SIG-M5 treated with dmso at 0.1 percent for 504 hours (cell line): ENCODE results near the gene ESAM.
A peak's percentile ranks its signal among the peaks of the same experiment; 100 is the strongest.

Experiments
- DNase-seq: peaks from one replicate; lab custom pipeline; 2025; ENCODE audit not compliant: unreplicated experiment; lab: John Stamatoyannopoulos, UW

The ESAM gene

DNA sequence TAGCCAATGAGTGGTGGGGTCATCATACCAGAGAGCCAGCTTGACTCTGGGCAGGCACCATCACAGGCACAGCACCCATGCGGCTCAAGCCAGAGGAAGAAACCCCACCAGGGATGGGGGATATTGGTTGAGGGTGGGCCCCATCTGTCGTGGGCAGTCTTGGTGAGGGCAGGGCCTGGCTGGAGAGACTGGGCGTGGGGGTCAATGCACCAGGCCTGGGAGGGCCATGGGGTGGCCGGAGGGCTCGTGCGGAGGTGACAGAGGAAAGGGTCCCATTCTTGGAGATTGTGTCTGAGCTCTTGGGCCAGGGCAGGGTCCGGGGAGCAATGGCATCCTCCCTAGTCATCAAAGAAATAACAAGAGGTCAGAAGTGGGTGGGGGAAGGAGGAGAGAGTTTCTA is 8.5 kb downstream of the ESAM start:
- DNase-seq: no peak

DNA sequence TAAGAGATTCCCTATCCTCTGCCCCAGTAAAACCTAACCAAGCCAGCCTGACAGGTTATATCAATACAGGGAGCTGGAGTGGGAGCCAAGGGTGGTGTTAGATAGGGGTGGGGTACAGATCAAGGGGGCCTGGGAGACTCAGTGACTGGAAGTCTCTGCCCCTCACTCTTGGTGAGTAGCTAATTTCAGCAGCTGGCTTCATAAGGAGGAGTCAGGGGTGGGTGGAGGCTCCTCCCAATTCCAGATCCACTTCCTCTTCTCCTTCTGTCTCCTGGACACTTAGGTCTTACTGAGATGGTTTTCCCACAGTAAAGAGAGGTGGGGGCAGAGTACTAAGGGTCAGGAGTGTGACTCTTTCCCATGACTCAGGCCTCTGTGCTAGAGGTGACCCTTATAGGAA is 8.9 kb downstream of the ESAM start:
- DNase-seq: no peak

DNA sequence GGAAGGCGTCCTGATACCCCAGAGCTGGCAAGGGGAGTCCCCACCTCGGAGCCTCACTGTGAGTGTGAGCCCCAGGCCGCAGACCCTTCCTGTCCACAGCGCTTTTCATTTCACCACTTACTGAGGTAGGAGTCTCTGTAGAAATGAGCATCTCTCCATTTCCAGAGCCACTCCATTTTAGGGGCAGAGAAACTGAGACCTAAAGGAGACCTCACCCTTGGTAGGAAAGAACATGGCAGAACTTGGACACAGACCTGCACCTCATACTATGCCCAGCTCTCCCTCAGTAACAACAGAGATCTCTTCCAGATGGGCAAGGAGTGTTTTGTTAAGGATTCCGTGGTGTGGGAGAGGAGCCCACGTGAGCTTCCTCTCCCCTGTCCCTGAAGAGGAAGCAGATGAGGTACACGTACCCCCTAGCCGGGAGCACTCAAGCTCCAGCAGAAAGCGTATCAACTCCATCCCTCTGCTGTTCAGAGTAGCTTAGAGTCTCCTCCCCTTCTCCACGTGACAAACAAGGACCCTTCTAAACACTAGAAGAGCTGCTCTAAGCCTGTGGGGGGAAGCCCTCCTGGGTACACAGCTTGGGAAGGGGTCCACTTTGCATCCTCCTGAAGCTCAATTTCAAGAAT is 9.5 kb downstream of the ESAM start:
- no peak for DNase-seq

DNA sequence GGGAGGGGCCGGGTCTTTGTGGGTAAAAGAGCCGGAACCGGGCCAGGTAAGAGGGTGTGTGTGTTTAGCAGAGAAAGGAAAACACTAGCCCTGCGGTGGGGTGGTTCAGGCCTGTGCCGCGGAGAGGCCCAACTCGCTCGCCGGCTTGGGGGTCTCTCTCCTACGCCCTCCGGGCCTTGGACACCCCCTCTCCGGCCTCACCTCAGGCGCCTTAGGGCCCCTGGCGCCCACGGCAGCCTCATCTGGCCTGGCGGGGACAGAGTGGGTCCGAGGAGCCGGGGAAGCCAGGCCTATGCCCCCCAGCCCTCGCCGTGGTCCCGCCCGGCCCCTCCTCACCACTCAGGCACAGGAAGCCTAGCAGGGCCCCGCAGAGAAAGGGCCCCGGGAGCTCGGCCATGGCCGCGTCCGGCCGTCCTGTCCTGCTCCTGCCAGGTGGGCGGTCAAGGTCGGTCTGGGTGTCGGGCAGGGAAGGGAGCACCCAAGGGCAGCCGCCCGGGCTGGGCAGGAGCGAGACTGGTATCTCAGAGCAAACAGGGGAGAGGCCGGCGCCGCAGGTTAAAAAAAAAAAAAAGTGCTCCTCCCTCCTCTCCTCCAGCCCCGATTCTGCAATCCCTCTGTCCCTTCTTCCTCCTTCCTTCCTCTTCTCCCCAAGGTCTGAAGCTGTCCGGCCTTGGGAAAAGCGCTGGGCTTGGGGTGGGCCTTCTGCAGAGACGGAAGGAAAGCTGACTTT is 10.2 kb downstream of the ESAM start, which contains the start of gene VSIG2:
Gene VSIG2, minus strand, starts transcription at position 515 of the 730 bp plus-strand sequence. Its CDS starts 118 bp downstream, at position 397.
- no peak for DNase-seq

DNA sequence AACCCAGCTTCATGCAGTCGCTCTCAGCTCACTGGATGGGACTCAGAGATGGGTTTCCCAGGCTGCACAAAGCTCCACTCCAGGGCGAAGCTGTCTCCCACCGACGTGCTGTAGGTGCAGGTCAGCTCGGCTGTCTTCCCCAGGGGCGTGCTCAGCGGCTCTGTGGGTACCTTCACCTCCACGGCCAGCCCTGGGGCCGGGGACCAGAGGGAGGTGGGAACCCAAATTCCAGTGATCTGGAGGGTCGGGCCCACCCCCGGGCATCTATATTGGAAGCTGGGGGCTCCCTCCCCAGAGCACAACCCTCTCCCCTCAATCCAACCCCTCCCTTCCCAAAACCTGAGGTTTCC is 10.7 kb downstream of the ESAM start:
- DNase-seq: no peak

DNA sequence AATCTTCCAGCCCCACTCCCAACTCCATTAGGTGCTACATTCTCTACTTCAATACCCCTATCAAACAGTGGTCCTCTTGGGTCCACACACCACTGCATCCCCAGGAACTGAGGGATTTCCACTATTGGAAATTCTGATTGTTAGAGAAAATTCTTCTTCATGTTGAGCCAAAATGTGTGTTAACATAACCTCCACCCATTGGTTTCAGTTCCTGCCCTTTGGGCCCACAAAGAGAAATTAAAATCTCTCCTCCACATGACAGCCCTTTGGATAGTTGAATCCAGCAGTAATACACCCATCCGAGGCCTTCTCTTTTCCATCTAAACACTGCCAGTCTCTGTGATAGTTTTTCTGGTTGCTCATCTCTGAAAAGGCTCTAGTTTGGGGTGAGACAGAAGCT is 12.2 kb downstream of the ESAM start:
- DNase-seq: no peak

DNA sequence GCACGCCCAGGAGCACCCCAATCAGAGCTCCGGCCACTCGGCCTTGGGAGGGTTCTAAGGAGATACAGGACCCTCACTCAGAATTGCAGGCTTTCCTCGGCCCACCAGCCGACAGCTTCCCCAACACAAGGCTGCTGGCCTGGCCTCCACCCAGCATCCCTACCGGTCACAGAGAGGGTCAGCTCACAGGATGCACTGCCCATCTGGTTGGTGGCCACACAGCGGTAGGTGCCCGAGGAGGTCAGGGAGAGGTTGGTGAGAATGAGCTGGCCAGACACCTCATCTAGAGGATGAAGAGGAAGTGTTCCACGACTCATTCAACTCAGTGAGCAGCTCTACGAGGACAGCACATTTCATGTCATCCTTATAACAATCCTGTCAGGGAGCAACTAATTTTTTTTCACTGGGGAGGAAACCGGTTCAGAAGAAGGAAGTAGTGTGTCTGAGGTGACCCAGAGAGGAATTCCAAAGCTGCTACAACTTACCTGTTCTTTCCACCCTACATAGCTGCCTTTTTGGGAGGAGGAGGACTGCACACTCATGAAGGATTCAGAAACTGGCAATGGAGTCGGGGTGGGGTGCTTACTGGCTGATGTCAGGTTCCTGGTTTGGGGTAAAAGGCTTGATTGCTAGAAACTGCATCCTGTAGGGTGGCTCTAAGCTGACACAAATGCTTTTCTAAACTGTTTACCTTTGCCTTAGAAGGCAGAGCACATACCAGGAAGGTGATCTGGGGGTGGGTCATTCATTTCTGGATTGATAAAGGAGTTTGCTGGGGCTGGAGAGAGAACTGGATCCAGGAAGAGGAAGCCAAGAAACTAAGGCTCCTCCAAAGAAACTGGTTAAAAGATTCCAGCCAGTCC is 13.4 kb downstream of the ESAM start:
- DNase-seq: peak; percentile 23

DNA sequence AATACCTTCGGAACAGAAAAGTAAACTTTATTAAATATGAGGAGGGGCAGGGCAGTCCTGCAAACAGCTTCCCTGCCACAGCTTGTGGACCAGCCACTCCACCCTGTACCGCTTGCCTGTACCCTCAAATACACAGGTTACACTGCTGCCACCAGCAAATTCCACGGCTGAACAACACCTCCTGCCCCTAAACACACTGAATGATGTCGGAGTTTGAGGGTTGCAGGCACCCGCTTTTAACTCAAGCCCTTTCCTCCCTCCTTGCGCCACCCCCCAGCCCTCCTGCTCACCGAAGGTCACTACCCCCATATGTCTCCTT is 14.0 kb downstream of the ESAM start:
- no peak for DNase-seq

DNA sequence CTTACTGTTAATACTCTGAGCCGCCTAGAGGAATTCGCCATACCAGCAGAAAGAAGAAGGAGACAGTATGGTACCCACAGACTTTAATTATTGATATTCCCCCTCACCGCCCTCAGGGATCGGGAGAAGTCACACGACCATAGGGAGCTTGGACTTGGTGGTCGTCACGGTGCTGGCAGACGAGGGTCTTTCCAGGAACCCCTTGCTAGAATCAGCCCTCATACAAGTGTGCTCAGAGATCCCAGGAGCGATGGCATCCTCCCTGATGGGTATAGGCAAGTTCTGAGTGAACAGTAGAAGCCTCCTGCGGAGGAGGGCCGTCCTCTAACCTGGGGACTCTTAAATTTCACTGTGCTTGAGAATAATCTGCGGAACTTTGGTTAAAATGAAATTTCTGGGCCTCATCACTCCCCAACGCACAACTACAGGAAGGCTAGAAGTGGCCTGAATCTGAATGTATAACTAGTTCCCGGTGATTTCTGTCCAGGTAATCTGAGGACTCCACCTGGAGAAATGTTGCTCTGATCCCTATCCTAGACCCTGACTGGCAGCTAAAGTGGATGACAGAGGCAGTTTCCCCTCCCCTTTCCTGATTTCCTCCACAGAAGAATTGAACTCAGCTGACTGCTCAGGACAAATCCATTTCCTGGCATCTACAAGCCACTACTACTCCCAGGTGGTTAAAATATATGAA is 14.5 kb downstream of the ESAM start:
- DNase-seq: no peak

DNA sequence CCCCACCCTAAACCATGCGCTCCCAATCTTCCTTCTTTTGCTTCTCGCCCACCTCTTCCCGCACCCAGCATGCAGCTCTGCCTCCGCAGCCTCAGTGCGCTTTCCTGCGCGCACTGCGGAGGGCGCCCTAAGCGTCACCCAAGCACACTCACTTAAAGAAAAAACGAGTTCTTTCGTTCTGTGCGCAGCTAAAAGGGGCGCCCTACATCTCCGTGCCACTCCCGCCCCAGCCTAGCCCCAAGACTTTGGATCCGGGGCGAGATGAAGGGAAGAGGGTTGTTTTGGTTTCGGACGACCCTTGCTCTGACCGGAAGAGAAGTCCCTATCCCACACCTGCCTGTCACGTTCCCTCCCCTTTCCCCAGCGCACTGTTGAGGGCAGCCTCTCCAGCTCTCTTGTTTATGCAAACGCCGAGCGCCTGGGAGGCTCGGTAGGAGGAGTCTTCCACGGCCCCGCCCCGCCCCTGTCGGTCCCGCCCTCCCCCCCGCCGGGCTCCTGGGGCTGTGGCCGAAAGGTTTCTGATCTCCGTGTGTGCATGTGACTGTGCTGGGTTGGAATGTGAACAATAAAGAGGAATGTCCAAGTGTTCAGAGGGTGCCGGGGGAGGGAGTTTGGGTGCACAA is 15.4 kb downstream of the ESAM start:
- DNase-seq: peak; percentile 55

DNA sequence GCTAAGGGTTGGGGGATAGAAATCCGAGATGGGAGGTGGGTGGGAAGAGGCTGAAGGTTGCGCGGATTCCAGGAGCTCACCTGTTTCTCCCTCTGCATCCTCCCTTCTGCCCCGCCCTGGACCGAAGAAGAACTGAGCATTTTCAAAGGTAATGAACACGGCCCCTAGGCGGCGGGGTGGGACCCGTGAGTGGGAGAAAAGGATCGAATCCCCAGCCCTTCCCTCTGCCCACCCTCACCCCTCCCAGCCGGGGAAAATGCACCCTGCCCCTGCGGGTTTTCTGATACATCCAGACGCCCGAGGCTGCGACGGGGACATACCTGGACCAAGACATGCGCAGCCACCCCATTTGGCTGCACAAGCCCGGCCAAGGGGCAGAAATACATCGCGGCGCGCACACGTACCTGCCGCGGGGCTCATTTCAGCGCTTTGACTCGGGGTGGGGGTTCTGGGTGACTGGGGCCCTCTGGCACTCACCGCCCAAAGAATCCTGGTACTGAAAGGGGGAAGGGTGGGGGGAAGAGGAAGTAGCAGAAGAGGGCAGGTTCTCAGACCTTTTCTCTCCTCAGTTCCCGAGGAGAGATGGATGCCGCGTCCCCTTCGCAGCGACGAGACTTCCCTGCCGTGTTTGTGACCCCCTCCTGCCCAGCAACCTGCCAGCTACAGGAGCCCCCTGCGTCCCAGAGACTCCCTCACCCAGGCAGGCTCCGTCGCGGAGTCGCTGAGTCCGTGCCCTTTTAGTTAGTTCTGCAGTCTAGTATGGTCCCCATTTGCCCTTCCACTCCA is 16.1 kb downstream of the ESAM start:
- peak; percentile 30 for DNase-seq

DNA sequence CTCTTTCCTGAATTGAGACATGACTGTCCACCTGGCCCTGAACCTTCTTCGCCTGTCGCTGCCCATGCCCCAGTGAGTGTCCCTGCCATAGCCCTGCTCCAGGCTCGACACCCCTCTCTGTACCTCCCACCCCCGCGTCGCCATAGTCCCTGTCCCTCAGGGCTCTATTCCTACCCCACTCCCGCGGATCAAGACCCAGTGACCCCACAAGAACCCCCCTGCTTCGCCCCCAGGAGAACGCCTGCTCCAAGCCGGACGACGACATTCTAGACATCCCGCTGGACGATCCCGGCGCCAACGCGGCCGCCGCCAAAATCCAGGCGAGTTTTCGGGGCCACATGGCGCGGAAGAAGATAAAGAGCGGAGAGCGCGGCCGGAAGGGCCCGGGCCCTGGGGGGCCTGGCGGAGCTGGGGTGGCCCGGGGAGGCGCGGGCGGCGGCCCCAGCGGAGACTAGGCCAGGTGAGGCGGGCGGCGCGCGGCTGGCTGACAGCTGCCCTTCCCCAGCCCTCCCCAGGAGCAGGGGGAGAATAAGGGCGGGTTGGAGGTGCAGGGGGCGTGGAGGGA is 16.7 kb downstream of the ESAM start:
- DNase-seq: no peak

DNA sequence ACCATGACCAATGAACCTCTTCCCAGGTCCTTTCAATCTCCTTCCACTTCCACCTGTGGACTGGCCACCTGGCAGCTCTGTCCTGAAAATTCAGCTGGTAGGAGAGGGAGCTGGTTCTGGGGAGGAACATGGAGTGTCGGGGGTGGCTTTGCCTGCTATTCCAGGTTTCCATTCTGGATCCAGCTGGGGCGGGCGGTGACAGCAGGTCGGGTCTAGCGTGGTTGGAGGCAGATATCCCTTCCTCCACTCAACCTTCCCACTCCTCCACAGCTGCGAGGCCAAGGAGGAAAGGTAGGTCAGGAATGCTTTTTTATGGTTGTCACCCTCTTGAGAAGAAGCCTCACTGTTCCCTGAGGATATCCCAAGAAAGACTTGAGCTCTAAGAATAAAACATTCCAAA is 19.0 kb downstream of the ESAM start:
- no peak for DNase-seq

DNA sequence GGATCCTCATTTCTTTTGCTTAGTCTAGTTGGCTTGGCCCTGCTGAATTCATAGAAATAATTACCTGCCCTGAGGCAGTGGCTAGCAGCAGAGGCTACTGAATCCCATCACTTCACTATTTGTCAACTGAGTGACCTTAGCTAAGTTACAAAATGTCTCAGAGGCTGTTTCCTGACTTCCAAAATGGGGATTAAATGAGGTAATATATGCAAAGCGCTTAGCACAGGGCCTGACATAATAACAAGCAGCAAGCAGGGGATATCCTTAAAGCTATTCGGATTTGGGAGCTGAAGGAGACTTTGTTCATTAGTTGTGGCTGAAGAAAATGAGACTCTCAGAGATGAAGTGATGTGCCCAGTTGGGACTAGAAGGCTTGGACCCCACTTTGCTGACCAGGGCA is 19.5 kb downstream of the ESAM start:
- no peak for DNase-seq

DNA sequence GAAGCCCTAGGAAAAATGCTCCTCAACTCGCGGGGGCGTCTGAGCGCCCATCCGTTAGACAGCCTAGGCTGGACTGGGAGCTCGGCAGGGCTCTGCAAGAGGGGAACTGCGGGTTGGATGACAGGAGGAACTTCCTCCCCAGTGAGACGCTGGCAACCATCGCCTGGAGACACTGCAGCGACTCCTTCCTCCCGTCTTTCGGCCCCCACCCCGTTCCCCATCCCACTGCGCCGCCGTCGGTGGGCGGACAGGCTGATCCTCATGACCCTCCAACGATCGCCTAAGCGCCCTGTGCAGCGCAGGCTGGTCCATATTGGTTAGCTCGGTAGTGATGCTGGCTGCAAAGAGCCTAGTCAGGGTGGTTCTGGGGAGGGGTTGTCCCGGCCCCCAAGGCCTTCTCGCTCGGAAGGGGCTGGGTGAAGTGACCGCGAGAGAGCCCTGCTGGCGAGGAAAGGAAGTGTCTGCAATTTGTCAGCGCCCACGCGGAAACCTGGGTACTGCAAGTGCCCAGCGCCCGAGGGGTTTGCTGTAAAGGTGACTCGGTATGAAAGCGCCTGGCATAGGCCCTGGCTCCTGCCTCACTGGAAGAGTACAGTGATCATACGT is 21.7 kb downstream of the ESAM start:
- peak; percentile 59 for DNase-seq

DNA sequence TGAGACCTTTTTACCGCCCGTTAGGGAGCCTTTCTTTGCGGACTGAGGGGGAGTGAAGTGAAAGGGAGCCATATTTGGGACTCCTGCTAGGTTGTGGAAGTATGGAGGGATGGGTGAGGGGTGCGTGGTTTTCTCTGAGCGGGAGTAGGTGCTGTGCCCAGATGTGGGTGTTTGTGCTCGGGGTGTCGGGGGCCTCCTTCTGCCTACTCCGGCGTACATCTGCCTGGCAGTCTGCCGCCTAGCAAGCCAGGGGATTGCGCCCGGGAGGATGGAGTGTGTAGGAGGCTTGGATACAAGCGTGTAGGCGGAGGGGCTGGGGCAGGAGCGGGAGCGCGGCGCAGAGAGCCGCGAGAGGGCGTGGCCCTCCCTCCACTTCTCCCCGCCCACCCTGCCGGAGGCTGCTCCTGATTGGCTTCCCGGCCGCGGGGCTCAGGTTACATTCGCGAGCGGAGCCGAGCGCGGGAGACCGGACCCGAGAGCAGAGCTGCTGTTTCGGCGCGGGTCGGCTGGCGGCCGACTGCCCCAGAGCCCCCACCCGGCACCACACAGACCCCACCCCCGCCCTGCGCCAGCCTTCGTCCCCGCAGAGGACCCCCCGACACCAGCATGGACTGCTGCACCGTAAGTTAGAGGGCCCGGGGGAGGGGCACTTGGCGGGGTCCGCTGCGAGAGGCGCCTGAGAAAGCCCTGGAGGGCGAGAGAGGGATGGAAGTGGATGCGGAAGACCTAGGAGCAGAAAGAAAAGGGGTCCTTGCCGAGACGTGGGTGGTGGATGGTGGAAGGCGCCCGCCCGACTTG is 22.4 kb downstream of the ESAM start, which contains the start of gene NRGN:
Gene NRGN, plus strand, starts transcription at position 464 of the 798 bp plus-strand sequence. Its CDS starts 143 bp downstream, at position 607.
- peak; percentile 78 for DNase-seq

DNA sequence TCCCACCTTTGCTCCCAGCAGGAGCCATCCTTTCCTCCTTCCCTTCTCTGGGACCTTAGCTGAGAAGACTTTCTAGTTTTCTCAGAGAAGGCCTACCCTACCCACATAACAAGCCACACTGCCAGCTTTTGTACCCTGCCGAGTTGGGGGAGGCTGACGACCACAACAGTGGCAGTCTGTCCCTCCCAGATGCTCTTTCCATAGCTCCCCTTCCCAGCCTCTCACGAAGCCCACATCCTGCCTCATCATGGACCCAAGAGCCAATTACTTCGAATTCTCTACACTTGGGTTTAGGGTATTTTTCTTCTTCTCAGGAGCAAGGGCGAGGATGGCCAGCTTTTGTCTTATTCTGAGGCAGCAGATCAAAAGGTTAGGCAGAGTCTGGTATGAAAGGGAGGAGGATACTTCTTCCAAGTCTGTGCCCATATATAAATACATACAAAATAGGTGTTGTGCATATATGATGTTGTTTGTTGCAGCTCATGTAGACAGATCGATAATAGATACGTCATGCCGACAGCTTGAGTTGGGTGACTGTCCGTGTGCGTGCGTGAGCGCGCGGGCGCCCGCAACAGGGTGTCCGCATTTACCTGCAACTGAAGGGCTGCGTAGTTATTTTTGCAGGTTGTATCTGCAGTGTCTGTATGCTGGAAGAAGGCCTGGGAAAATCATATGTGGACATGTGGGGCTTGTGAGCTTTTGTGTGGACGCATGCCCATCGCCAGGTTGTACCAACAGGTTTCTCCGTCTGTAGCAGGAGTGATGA is 23.2 kb downstream of the ESAM start:
- no peak for DNase-seq
